Activated T-cell treated with anti-CD3 and anti-CD28 coated beads for 48 hours (primary cell): Measurements from ENCODE around the gene PIGT.

Source experiments
- DNase-seq: peaks from one replicate; pipeline ENCODE4 v3.0.0-alpha.2; 2020; ENCODE audit warnings: low read depth

The PIGT gene

GRCh38 chr20:45427236-45428149 is 11.6 kb downstream of the PIGT start:
- DNase-seq: no peak

DNA sequence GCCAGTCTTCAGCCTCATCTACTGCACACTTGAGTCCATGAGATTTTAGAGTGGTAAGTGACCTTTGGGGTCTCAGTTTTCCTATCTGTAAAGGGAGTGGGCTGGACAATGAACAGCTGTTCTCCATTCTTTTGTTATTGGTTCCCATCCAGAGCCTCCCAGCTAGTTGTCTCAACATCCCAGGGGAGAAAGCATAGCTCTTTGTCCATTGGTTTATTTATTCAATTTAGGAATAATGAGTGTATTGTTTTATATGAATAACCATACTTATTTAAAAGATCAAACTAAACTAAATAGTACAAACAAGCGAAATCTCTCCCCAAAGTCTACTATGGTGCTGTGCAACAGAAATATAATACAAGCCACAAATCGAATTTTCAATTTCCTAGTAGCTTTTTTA is 13.7 kb downstream of the PIGT start:
- no peak for DNase-seq

DNA sequence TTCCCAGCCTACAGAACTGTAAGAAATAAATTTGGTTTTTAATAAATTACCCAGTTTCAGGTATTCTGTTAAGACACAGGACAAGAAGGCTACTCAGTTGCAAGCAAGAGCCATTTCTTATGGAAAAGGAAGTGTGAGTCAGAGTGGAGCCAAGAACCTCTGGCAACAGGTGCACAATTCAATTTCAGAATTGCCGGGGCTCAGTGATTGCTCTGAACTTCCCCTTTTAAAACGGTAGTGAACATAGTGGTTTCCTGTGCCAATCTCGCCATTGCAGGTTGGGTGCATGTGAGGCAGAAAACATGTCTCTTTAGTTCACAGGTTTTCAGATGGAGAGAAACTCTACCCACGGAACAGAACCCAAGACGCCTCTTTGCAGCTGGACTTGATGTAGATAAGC is 16.4 kb downstream of the PIGT start:
- no peak for DNase-seq

GRCh38 chr20:45433316-45433715 is 17.4 kb downstream of the PIGT start:
- DNase-seq: no peak

DNA sequence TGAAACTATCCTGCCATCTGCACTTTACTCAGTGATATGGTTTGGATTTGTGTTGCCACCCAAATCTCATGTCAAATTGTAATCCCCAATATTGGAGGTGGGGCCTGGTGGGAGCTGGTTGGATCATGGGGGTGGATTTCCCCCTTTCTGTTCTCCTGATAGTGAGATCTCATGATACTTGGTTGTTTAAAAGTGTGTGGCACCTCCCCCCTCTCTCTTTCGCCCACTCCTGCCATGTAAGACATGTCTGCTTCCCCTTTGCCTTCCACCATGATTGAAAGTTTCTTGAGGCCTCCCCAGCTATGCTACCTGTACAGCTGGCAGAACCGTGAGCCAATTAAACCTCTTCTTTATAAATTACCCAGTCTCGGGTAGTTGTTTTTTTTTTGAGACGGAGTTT is 18.0 kb downstream of the PIGT start:
- no peak for DNase-seq

DNA sequence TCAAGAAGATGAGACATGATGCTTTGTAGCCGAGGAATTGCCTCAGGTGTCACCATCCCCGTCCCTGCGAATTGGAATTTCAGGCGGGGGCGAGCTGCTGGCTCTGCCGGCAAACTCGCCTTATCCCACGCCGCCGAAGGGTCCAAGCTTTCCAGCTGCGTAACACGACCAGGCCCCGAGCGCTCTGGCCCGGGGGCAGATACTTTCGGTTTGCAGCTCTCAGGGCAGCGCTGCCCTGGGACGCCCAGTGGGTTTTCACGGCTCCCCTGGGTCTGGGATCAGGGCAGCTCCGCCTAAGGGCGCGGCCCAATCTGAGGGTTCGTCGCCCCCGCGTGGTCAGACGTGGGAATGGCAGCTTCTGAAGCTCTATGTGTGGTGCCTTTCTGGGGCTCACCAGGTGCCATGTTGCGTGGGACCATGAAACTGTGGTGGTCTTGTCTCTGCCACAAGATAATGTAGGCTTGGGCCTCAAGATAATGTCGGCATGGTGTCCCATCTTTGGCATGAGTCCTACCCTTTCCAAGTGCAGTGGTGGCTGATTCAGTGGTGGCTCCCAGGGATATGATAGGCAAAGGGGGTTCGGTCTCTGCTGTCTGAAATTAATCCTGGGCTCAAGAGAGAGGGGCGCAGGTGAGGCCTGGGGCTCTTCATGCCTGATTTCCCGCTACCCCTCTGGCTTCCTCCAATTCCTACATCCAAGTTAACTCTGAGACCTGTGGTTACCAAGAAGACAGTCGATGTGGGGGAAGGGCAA is 21.0 kb downstream of the PIGT start:
- peak; percentile 80 for DNase-seq

DNA sequence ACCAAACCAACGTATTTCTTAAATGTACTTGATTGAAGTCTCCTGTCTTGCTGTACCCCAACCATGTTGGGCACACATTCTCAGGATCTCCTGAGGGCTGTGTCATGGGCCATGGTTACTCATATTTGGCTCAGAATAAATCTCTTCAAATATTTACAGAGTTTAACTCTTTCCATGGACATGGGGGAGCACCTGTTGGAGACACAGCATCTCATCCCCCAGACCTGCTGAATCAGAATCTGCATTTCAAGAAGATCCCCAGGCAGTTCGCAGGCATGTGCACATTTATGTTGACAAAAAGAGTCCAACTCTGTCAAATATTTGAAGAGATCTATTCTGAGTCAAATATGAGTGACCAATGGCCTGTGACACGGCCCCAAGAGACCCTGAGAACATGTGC is 24.5 kb downstream of the PIGT start:
- DNase-seq: no peak

- no peak for DNase-seq
Observed at GRCh38 chr20:45440891-45441685, 25.1 kb downstream of the PIGT start.

DNA sequence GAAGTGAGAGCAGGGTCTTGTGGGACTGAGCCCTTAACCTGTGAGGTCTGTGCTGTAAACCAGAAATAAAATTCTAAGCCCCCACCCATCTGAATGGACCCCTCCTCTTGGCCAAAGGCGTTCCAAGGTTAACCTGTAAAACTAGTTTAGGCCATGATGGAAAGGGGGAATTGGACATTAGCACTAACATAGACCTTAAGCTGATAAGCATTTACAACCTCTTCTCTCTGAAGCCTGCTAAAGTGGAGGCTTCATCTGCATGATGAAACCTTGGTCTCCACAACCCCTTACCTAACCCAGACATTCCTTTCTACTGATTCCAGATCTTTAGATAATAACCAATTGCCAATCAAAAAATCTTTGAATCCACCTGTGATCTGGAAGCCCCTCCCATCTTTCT is 25.8 kb downstream of the PIGT start:
- DNase-seq: no peak

- no peak for DNase-seq
Observed at GRCh38 chr20:45444050-45444449, 28.1 kb downstream of the PIGT start.

DNA sequence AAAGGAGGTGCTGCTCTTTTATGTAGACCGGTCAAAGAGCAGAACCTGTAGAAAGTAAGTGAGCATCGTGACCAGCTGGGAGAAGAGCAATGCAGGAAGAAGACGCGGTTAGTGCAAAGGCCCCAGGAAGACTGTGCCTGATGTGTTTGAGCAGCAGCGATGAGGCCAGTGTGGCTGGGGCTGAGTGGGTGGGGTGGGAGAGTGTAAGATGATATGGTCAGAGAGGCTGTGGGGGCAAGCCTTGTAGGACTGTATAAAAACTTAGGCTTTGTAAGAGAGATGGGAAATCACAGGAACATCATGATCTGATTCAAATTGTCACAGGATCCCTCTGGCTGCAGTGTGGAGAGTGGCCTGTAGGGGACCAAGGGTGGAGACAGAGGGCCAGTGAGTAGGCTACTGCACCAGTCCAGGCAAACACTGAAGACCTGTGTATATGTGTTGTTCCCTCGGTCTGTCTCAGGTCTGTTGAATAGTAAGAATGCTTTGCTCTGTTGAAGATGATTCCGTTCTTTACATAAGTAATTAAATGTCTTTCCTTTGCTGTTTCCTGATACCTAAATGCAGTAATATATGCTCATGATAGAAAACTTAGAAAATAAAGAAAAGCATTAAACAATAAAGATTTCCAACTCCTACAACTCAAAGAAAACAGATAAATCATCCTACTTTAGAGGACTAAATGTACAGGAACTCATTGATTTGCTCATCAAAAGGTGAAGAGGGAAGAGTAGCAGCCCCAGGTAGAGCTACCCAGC is 30.0 kb downstream of the PIGT start:
- DNase-seq: peak; percentile 26

GRCh38 chr20:45448270-45448669 is 32.3 kb downstream of the PIGT start:
- no peak for DNase-seq

GRCh38 chr20:45449528-45449927 is 33.6 kb downstream of the PIGT start:
- DNase-seq: no peak

- DNase-seq: no peak
Observed at GRCh38 chr20:45450097-45450818, 34.3 kb downstream of the PIGT start.

DNA sequence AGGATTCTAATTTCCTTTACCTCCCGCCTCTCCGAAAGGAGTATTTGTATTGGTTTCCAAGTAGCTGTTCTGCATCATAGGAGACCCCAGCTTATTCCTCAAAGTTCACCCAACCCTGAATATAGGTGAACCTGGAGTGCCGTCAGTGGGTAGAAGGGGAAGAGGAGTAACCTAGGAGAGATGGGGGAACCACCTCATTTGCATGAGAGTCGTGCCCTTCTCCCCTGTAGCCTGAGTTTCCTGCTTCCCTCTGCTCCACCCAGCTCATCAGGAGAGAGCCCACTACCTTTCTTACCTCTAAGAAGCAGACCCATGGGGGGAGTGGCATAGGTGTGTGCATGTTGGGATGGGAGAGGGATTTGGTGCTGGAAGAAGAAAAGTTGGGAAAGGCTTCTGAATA is 36.3 kb downstream of the PIGT start:
- DNase-seq: no peak

GRCh38 chr20:45452772-45453691 is 37.1 kb downstream of the PIGT start:
- DNase-seq: no peak

DNA sequence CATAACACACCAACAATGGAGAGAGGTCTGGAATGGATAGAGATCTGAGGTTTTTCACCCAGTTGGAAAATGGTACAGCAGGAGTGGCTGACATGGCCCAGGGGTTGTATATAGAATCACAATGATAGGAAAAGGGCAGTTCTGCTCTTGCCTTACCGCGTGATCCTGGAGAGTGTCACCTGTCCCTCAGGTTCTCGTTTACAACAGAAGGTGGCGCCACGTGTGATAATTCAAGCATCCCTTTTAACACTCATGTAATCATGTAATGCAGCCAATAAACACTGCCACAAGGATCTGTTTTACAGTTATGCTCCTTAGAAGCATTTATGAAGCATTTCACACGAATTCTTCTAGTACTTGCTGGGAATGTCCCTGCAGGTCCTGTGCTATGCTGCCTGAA is 40.7 kb downstream of the PIGT start:
- peak; percentile 25 for DNase-seq

DNA sequence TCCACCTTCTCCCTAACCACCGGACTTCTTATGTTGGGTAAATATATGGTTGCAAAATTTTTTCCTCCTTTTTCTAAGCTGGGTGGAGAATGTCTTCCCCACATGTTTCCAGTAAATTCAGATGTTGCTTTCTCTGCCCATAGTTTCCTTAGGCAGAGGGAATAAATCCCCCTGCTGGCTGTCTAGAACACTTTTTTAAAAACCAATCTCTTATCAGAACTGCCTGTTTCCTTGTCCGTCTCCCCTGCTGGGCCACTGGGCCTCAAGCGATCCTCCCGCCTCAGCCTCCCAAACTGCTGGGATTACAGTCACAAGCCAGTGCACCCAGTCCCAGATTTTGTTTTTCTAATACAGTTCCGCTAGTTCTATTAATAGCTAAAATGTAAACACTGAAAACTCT is 43.7 kb downstream of the PIGT start:
- no peak for DNase-seq

DNA sequence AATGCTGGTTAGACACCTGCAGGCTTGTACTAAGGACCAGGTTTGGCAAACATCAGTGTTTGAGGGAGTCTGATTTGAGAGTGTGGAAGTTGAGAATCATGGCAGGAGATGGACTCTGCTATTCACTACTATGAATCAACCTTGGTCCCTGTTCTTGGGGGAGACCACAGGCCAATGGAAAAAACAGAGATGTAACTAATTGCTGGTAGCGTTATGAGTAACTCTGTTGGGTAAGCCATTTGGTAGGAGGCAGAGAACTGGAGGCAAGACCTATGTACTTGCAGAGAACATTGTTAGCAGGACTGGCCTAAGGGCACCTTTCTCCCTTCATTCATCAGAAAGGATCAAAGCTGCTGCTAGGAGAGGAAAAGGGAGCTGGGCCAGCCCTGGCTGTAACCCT is 45.3 kb downstream of the PIGT start:
- no peak for DNase-seq
